IMR-90 (cell line): Measurements from ENCODE around the gene SENP6. TPM values are rescaled to one million over a fixed set of nuclear protein-coding genes. Genes with fewer than 3 reads are reported as not detected.
"Not testable (repeated sequence)": the region's sequence is repeated elsewhere in the genome, so short reads cannot be mapped to it uniquely, and the experiment has no call there.

Source experiments
- ATAC-seq: fragments of 200-7000 bp; cut with Tn5 transposase; 2 replicates; pipeline ENCODE4 v1.9.1; 2020; ENCODE audit warnings: low read depth, mild to moderate bottlenecking, moderate library complexity
- BruUV-seq: library from RNA; stranded (reverse); fragments of 400-500 nt; replicated peaks from 2 replicates; lab custom pipeline; 2021; lab: Mats Ljungman, UMichigan
- CTCF ChIA-PET: fragments of 300-600 bp; formaldehyde crosslinking; extraction: SDS; loops from one replicate; lab custom pipeline; 2021; ENCODE audit warnings: antibody characterized with exemption; lab: Yijun Ruan, JAX
- POLR2A ChIA-PET: fragments of 300-600 bp; sonication (Branson Sonifier 250); formaldehyde crosslinking; loops from one replicate; lab custom pipeline; 2022; ENCODE audit warnings: antibody characterized with exemption; ENCODE audit not compliant: unreplicated experiment; lab: Charles Lee
- DNase-seq: peaks from one replicate; pipeline ENCODE4 v3.0.0; 2013
- H2AFZ ChIP-seq: replicated peaks from 2 replicates; pipeline ENCODE3; 2013; ENCODE audit warnings: low read length, mild to moderate bottlenecking; ENCODE audit not compliant: poor library complexity
- H2AK5ac ChIP-seq: 2 replicates; pipeline ENCODE4 v1.6.1; 2013; ENCODE audit warnings: low read depth, low read length, inconsistent platforms
- H2AK9ac ChIP-seq: replicated peaks from 2 replicates; pipeline ENCODE3; 2013; ENCODE audit warnings: mild to moderate bottlenecking, low read depth, low read length, moderate library complexity; ENCODE audit not compliant: poor library complexity
- H2BK120ac ChIP-seq: 2 replicates; pipeline ENCODE4 v1.6.1; 2013; ENCODE audit warnings: low read depth, low read length, inconsistent platforms
- H2BK15ac ChIP-seq: 3 replicates; pipeline ENCODE4 v1.6.1; 2013; ENCODE audit warnings: low read depth, low read length, inconsistent platforms
- H2BK20ac ChIP-seq: 2 replicates; pipeline ENCODE4 v1.6.1; 2013; ENCODE audit warnings: low read depth, mild to moderate bottlenecking, inconsistent platforms, low read length, moderate library complexity
- H2BK5ac ChIP-seq: 2 replicates; pipeline ENCODE4 v1.6.1; 2013; ENCODE audit warnings: mild to moderate bottlenecking, low read depth, low read length, inconsistent platforms; ENCODE audit not compliant: poor library complexity, severe bottlenecking
- H3K14ac ChIP-seq: replicated peaks from 2 replicates; pipeline ENCODE4 v1.6.1; 2013; ENCODE audit warnings: low read depth, low read length, inconsistent platforms
- H3K18ac ChIP-seq: 2 replicates; pipeline ENCODE4 v1.6.1; 2013; ENCODE audit warnings: low read depth, low read length, control low read depth
- H3K23ac ChIP-seq: 2 replicates; pipeline ENCODE4 v1.6.1; 2013; ENCODE audit warnings: low read depth, low read length, inconsistent platforms
- H3K27ac ChIP-seq: 2 replicates; pipeline ENCODE4 v1.5.1; 2013; ENCODE audit warnings: mild to moderate bottlenecking, control low read depth, low read length; ENCODE audit not compliant: insufficient read depth
- H3K27me3 ChIP-seq: 2 replicates; pipeline ENCODE4 v1.6.1; 2013; ENCODE audit warnings: low read length; ENCODE audit not compliant: control insufficient read depth, insufficient read depth
- H3K36me3 ChIP-seq: 2 replicates; pipeline ENCODE4 v1.6.1; 2013; ENCODE audit warnings: low read length, mixed read lengths; ENCODE audit not compliant: control insufficient read depth, insufficient read depth
- H3K4ac ChIP-seq: 2 replicates; pipeline ENCODE4 v1.6.1; 2013; ENCODE audit warnings: low read depth, low read length, inconsistent platforms
- H3K4me1 ChIP-seq: 2 replicates; pipeline ENCODE4 v1.6.1; 2013; ENCODE audit warnings: low read length, mixed read lengths; ENCODE audit not compliant: control insufficient read depth, insufficient read depth
- H3K4me2 ChIP-seq: 2 replicates; pipeline ENCODE4 v1.6.1; 2013; ENCODE audit warnings: low read depth, mild to moderate bottlenecking, control low read depth, low read length, moderate library complexity
- H3K4me3 ChIP-seq: 2 replicates; pipeline ENCODE4 v1.5.1; 2013; ENCODE audit warnings: low read depth, mild to moderate bottlenecking, control low read depth, low read length, moderate library complexity; ENCODE audit not compliant: insufficient read depth
- H3K56ac ChIP-seq: 2 replicates; pipeline ENCODE4 v1.6.1; 2013; ENCODE audit warnings: low read length, inconsistent platforms; ENCODE audit not compliant: insufficient read depth; ENCODE audit errors: extremely low read depth
- H3K79me1 ChIP-seq, 2 experiments: 2 replicates each; pipeline ENCODE4 v1.6.1; 2013; ENCODE audit warnings: low read length in 2 of 2, inconsistent platforms in 1 of 2, low read depth in 1 of 2
- H3K9ac ChIP-seq: 2 replicates; pipeline ENCODE4 v1.6.1; 2013; ENCODE audit warnings: low read depth, low read length, control low read depth
- H3K9me1 ChIP-seq: 2 replicates; pipeline ENCODE4 v1.6.1; 2013; ENCODE audit warnings: low read length, inconsistent platforms; ENCODE audit not compliant: insufficient read depth
- H3K9me3 ChIP-seq: 2 replicates; pipeline ENCODE4 v1.6.1; 2013; ENCODE audit warnings: low read length; ENCODE audit not compliant: control insufficient read depth, insufficient read depth
- H4K20me1 ChIP-seq: 2 replicates; pipeline ENCODE4 v1.6.1; 2013; ENCODE audit warnings: low read length, inconsistent platforms; ENCODE audit not compliant: insufficient read depth
- H4K5ac ChIP-seq: 2 replicates; pipeline ENCODE4 v1.6.1; 2013; ENCODE audit warnings: mild to moderate bottlenecking, low read depth, low read length, control low read depth
- H4K8ac ChIP-seq, 2 experiments: 2 replicates each; pipeline ENCODE4 v1.6.1; 2013; ENCODE audit warnings: low read depth in 2 of 2, low read length in 2 of 2, control low read depth in 1 of 2, inconsistent platforms in 1 of 2
- H4K91ac ChIP-seq: 2 replicates; pipeline ENCODE4 v1.6.1; 2013; ENCODE audit warnings: low read depth, low read length, inconsistent platforms; ENCODE audit not compliant: insufficient read depth
- WGBS, 2 experiments: methylation state at CpG; one replicate each; pipeline versions ENCODE4 v1.1.5 to v1.1.7; 2013; ENCODE audit warnings: missing lambda C conversion rate in 2 of 2; ENCODE audit not compliant: insufficient read length in 1 of 2; ENCODE audit errors: extremely low coverage in 2 of 2; 5-methylcytosine and 5-hydroxymethylcytosine counted together
- dilution Hi-C: fragments of 300-500 bp; cut with HindIII; formaldehyde crosslinking; loops from one replicate; pipeline ENCODE4 v1.14.3; 2018; ENCODE audit warnings: low sequenced_read_pairs; ENCODE audit not compliant: unreplicated experiment
- in situ Hi-C: fragments of 300-500 bp; cut with MboI; formaldehyde crosslinking; loops from 3 replicates; pipeline ENCODE4 v1.14.3; 2019; ENCODE audit warnings: low sequenced_read_pairs, inconsistent platforms, mixed read lengths
- intact Hi-C: fragments of 100-400 bp; cut with micrococcal nuclease; formaldehyde crosslinking; loops from 2 replicates; pipeline ENCODE4 v1.10.0; 2022
- polyA plus RNA-seq, 3 experiments: library from polyadenylated mRNA; depleted of rRNA; stranded (reverse); fragments of >200 nt; gene quantifications; 2 replicates each; pipeline ENCODE4 v1.2.3, GENCODE V29; 2012; ENCODE audit warnings: low replicate concordance in 1 of 3
- total RNA-seq: library from RNA; depleted of rRNA; stranded (reverse); fragments of >200 nt; gene quantifications from 2 replicates; pipeline ENCODE4 v1.2.3, GENCODE V29; 2012

SENP6 gene
- total and polyA plus RNA-seq, 2 of the 4 experiments (the other 2 are of a cell fraction): 23.1 to 25.8 TPM

DNA sequence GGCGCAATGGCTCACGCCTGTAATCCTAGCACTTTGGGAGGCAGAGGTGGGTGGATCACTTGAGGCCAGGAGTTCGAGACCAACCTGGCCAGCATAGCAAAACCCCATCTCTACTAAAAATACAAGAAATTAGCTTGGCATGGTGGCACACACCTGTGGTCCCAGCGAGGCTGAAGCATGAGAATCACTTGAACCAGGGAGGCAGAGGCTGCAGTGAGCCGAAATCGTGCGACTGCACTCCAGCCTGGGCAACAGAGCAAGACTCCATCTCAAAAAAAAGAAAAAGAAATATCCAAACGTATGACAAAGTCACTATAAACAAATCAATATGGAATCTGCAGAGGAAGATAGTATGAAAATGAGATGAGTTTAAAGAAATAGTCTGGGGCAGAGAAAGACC, 129.3 kb downstream of the SENP6 start:
- intact Hi-C loops: loop anchor here (2.0 kb wide), 1 partner anchor 14 kb away; no protein-coding TSS in a partner anchor
- H3K18ac ChIP-seq, ATAC-seq: not testable (repeated sequence)

More for the DNA sequence above, 129.3 kb downstream of the SENP6 start:
- H4K8ac ChIP-seq, in situ Hi-C loops, H3K23ac ChIP-seq, H3K4ac ChIP-seq, H3K14ac ChIP-seq, H4K91ac ChIP-seq, H2BK20ac ChIP-seq, H3K4me1 ChIP-seq, CTCF ChIA-PET, H3K27me3 ChIP-seq, H3K9me1 ChIP-seq, H3K4me3 ChIP-seq, H2BK120ac ChIP-seq, H4K20me1 ChIP-seq, H3K56ac ChIP-seq, H3K9me3 ChIP-seq, POLR2A ChIA-PET, BruUV-seq, H3K79me1 ChIP-seq, H2AFZ ChIP-seq, H2BK5ac ChIP-seq, H4K5ac ChIP-seq, H3K9ac ChIP-seq, H2BK15ac ChIP-seq, H3K4me2 ChIP-seq, dilution Hi-C loops, H2AK9ac ChIP-seq, DNase-seq, H3K36me3 ChIP-seq, H3K27ac ChIP-seq, H2AK5ac ChIP-seq: not testable (repeated sequence)
- WGBS, 2 experiments: no CpG with 5 or more reads among the region's 8 CpGs
